Measurements from ENCODE around the gene IL1R2. TPM values are rescaled to one million over a fixed set of nuclear protein-coding genes. Genes with fewer than 3 reads are reported as not detected.

IL1R2 gene
- total and polyA plus RNA-seq, 2 of the 8 experiments (the other 6 are each of a cell fraction or from before 2014, with no cell fraction given) = 0.06 TPM; not detected in 1

DNA sequence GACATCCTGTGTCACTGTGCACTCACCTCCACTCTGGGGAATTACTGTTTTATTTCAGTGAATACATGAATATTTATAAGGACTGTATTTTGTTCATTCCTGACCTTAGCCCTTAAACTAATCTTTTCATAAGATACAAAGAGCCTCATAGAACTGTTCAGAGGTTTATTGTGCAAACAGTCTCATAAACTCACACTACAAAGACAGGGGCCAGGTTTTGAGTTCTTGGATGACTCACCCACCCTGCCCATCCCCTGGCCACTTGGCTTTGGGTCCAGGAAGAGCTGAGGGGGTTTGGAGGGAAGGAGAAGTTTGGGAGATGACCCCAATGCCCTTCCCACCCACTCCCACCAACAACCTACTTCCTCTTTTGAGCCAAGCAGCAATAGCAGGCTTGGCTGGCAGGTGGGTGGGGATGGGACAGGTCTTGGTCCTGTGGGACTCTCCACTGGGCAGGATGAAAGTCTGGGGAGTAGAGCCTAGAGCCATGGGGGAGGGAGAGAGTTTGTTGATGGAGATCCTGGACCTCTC is 43.1 kb upstream of the IL1R2 start (continued):
- TF ChIP-seq, protein P1, sequence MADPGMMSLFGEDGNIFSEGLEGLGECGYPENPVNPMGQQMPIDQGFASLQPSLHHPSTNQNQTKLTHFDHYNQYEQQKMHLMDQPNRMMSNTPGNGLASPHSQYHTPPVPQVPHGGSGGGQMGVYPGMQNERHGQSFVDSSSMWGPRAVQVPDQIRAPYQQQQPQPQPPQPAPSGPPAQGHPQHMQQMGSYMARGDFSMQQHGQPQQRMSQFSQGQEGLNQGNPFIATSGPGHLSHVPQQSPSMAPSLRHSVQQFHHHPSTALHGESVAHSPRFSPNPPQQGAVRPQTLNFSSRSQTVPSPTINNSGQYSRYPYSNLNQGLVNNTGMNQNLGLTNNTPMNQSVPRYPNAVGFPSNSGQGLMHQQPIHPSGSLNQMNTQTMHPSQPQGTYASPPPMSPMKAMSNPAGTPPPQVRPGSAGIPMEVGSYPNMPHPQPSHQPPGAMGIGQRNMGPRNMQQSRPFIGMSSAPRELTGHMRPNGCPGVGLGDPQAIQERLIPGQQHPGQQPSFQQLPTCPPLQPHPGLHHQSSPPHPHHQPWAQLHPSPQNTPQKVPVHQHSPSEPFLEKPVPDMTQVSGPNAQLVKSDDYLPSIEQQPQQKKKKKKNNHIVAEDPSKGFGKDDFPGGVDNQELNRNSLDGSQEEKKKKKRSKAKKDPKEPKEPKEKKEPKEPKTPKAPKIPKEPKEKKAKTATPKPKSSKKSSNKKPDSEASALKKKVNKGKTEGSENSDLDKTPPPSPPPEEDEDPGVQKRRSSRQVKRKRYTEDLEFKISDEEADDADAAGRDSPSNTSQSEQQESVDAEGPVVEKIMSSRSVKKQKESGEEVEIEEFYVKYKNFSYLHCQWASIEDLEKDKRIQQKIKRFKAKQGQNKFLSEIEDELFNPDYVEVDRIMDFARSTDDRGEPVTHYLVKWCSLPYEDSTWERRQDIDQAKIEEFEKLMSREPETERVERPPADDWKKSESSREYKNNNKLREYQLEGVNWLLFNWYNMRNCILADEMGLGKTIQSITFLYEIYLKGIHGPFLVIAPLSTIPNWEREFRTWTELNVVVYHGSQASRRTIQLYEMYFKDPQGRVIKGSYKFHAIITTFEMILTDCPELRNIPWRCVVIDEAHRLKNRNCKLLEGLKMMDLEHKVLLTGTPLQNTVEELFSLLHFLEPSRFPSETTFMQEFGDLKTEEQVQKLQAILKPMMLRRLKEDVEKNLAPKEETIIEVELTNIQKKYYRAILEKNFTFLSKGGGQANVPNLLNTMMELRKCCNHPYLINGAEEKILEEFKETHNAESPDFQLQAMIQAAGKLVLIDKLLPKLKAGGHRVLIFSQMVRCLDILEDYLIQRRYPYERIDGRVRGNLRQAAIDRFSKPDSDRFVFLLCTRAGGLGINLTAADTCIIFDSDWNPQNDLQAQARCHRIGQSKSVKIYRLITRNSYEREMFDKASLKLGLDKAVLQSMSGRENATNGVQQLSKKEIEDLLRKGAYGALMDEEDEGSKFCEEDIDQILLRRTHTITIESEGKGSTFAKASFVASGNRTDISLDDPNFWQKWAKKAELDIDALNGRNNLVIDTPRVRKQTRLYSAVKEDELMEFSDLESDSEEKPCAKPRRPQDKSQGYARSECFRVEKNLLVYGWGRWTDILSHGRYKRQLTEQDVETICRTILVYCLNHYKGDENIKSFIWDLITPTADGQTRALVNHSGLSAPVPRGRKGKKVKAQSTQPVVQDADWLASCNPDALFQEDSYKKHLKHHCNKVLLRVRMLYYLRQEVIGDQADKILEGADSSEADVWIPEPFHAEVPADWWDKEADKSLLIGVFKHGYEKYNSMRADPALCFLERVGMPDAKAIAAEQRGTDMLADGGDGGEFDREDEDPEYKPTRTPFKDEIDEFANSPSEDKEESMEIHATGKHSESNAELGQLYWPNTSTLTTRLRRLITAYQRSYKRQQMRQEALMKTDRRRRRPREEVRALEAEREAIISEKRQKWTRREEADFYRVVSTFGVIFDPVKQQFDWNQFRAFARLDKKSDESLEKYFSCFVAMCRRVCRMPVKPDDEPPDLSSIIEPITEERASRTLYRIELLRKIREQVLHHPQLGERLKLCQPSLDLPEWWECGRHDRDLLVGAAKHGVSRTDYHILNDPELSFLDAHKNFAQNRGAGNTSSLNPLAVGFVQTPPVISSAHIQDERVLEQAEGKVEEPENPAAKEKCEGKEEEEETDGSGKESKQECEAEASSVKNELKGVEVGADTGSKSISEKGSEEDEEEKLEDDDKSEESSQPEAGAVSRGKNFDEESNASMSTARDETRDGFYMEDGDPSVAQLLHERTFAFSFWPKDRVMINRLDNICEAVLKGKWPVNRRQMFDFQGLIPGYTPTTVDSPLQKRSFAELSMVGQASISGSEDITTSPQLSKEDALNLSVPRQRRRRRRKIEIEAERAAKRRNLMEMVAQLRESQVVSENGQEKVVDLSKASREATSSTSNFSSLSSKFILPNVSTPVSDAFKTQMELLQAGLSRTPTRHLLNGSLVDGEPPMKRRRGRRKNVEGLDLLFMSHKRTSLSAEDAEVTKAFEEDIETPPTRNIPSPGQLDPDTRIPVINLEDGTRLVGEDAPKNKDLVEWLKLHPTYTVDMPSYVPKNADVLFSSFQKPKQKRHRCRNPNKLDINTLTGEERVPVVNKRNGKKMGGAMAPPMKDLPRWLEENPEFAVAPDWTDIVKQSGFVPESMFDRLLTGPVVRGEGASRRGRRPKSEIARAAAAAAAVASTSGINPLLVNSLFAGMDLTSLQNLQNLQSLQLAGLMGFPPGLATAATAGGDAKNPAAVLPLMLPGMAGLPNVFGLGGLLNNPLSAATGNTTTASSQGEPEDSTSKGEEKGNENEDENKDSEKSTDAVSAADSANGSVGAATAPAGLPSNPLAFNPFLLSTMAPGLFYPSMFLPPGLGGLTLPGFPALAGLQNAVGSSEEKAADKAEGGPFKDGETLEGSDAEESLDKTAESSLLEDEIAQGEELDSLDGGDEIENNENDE (IDR thresholded peaks at IDR 0.05; ENCODE audit: insufficient replicate concordance, low read length) = no peak
